ENCODE results near the gene MOCS2.

Gene MOCS2

GRCh38 chr5:53063176-53063575 is 46.4 kb downstream of the MOCS2 start:
- no peak overlapping the region for H3K4me3 Mint-ChIP-seq
- no peak overlapping the region for H3K27ac Mint-ChIP-seq
- H3K9me3 Mint-ChIP-seq = no peaks in the 10 kb centered on the region
- H3K36me3 Mint-ChIP-seq (ENCODE audit: low read depth) = no peaks in the 10 kb centered on the region
- no peaks in the 10 kb centered on the region for H3K27me3 Mint-ChIP-seq (ENCODE audit: low read depth)
- no peak for TF ChIP-seq CTCF (IDR thresholded peaks at IDR 0.05; ENCODE audit: unreplicated experiment in 3 of 3)
- no peaks in the 10 kb centered on the region for H3K4me1 Mint-ChIP-seq

- Mint-ChIP-seq H3K27me3 (ENCODE audit: low read depth) (no peaks in the 10 kb centered on the region), H3K9me3 (no peaks in the 10 kb centered on the region)
- TF ChIP-seq CTCF (IDR thresholded peaks at IDR 0.05; ENCODE audit: unreplicated experiment in 3 of 3) = no peak
These were observed 50.3 kb downstream of the MOCS2 start for GRCh38 chr5:53059281-53059680.

GRCh38 chr5:53055365-53055764 is 54.2 kb downstream of the MOCS2 start:
- no peaks in the 10 kb centered on the region for H3K36me3 Mint-ChIP-seq (ENCODE audit: low read depth)
- TF ChIP-seq CTCF (IDR thresholded peaks at IDR 0.05; ENCODE audit: unreplicated experiment in 3 of 3) = no peak
- H3K9me3 Mint-ChIP-seq = no peaks in the 10 kb centered on the region
- H3K27ac Mint-ChIP-seq = no peak overlapping the region
- no peak overlapping the region for H3K4me3 Mint-ChIP-seq
- H3K4me1 Mint-ChIP-seq = no peaks in the 10 kb centered on the region
- no peaks in the 10 kb centered on the region for H3K27me3 Mint-ChIP-seq (ENCODE audit: low read depth)

More at GRCh38 chr5:53059281-53059680, 50.3 kb downstream of the MOCS2 start:
- H3K4me3 Mint-ChIP-seq = no peak overlapping the region
- no peaks in the 10 kb centered on the region for H3K36me3 Mint-ChIP-seq (ENCODE audit: low read depth)
- no peak overlapping the region for H3K27ac Mint-ChIP-seq
- no peaks in the 10 kb centered on the region for H3K4me1 Mint-ChIP-seq

- H3K27ac Mint-ChIP-seq = no peak overlapping the region
- no peaks in the 10 kb centered on the region for H3K4me1 Mint-ChIP-seq
- H3K27me3 Mint-ChIP-seq (ENCODE audit: low read depth) = no peaks in the 10 kb centered on the region
- no peaks in the 10 kb centered on the region for H3K36me3 Mint-ChIP-seq (ENCODE audit: low read depth)
- TF ChIP-seq CTCF (IDR thresholded peaks at IDR 0.05; ENCODE audit: unreplicated experiment in 3 of 3) = no peak
- H3K4me3 Mint-ChIP-seq = no peak overlapping the region
- H3K9me3 Mint-ChIP-seq = no peaks in the 10 kb centered on the region
These were observed 56.2 kb downstream of the MOCS2 start for GRCh38 chr5:53053364-53053763.

- Mint-ChIP-seq H3K9me3 (no peaks in the 10 kb centered on the region), H3K27me3 (ENCODE audit: low read depth) (no peaks in the 10 kb centered on the region)
These were observed 57.1 kb downstream of the MOCS2 start for GRCh38 chr5:53052499-53052898.

More at GRCh38 chr5:53052499-53052898, 57.1 kb downstream of the MOCS2 start:
- Mint-ChIP-seq H3K36me3 (ENCODE audit: low read depth) (no peaks in the 10 kb centered on the region), H3K4me3 (no peak overlapping the region), H3K4me1 (no peaks in the 10 kb centered on the region), H3K27ac (no peak overlapping the region)
- no peak for TF ChIP-seq CTCF (IDR thresholded peaks at IDR 0.05; ENCODE audit: unreplicated experiment in 3 of 3)
